GM18498 (cell line): ENCODE data around the gene SALL2.
"Not testable (repeated sequence)": the region's sequence is repeated elsewhere in the genome, so short reads cannot be mapped to it uniquely, and the experiment has no call there.

ENCODE experiments used
- ATAC-seq: cut with Tn5 transposase; IDR thresholded peaks from one replicate; pipeline ENCODE4 v1.9.1; 2021; ENCODE audit warnings: mild to moderate bottlenecking, moderate library complexity; ENCODE audit not compliant: unreplicated experiment

The SALL2 gene

GRCh38 chr14:21525962-21526671, at the start of gene SALL2:
Gene SALL2 (minus strand): TSS chr14:21526346. CDS start chr14:21526127, 219 bp downstream.
- ATAC-seq, result peak; percentile 59

- ATAC-seq, result no peak
Observed at GRCh38 chr14:21575661-21576060, 49.5 kb upstream of the SALL2 start.

GRCh38 chr14:21572604-21573003, 46.5 kb upstream of the SALL2 start:
- no peak for ATAC-seq

- ATAC-seq, result no peak
Observed at GRCh38 chr14:21558703-21559170, 32.6 kb upstream of the SALL2 start.

GRCh38 chr14:21557084-21557901, 31.1 kb upstream of the SALL2 start:
- no peak for ATAC-seq

- ATAC-seq, result no peak
Observed at GRCh38 chr14:21556378-21557083, 30.4 kb upstream of the SALL2 start.

GRCh38 chr14:21553266-21553665, 27.1 kb upstream of the SALL2 start:
- no peak for ATAC-seq

- ATAC-seq, result not testable (repeated sequence)
Observed at GRCh38 chr14:21544588-21544987, 18.4 kb upstream of the SALL2 start.

GRCh38 chr14:21543963-21544362, 17.8 kb upstream of the SALL2 start:
- no peak for ATAC-seq

- no peak for ATAC-seq
Observed at GRCh38 chr14:21543521-21543960, 17.4 kb upstream of the SALL2 start.

GRCh38 chr14:21541413-21542074, 15.4 kb upstream of the SALL2 start:
- no peak for ATAC-seq

- no peak for ATAC-seq
Observed at GRCh38 chr14:21539189-21539940, 13.2 kb upstream of the SALL2 start.

- ATAC-seq, result no peak
Observed at GRCh38 chr14:21537090-21537424, 10.9 kb upstream of the SALL2 start.

GRCh38 chr14:21536418-21537089, 10.4 kb upstream of the SALL2 start:
- no peak for ATAC-seq

GRCh38 chr14:21535545-21536417, 9.6 kb upstream of the SALL2 start:
- no peak for ATAC-seq

- no peak for ATAC-seq
Observed at GRCh38 chr14:21534576-21534975, 8.4 kb upstream of the SALL2 start.

- no peak for ATAC-seq
Observed at GRCh38 chr14:21533294-21533693, 7.1 kb upstream of the SALL2 start.

- no peak for ATAC-seq
Observed at GRCh38 chr14:21529515-21529914, 3.4 kb upstream of the SALL2 start.
